ENCODE data around the gene CDSN.

GRCh38 chr6:31152781-31153180, 32.5 kb upstream of the CDSN start:
- TF ChIP-seq CTCF (conservative IDR thresholded peaks at IDR 0.05; ENCODE audit: low read length) (no peak), EZH2phosphoT487 (IDR thresholded peaks at IDR 0.05; ENCODE audit: borderline replicate concordance) (no peak)

All from Loucy (cell line).